ENCODE data around the gene NDUFAF8. TPM values are rescaled to one million over a fixed set of nuclear protein-coding genes. Genes with fewer than 3 reads are reported as not detected.

Gene NDUFAF8
- polyA plus RNA-seq, 1 donor from 2014 or later = 76.4 TPM

- TF ChIP-seq EP300 (conservative IDR thresholded peaks at IDR 0.05; ENCODE audit: poor library complexity, severe bottlenecking) (no peak), SMC3 (conservative IDR thresholded peaks at IDR 0.05; ENCODE audit: poor library complexity) (no peak)
- Histone ChIP-seq H3K9me3 (ENCODE audit: low read length) (no peaks in the 10 kb centered on the region), H4K20me1 (ENCODE audit: insufficient read depth) (no peaks in the 10 kb centered on the region), H2AFZ (ENCODE audit: low read depth, low read length) (no peak overlapping the region), H3K9ac (ENCODE audit: low read length) (no peak overlapping the region), H3K27ac (ENCODE audit: low read length) (no peak overlapping the region), H3K9me2 (ENCODE audit: insufficient read depth, low read length) (no peaks in the 10 kb centered on the region), H3K79me2 (replicated peaks; ENCODE audit: insufficient read depth, low read length) (no peaks in the 10 kb centered on the region), H3F3A (ENCODE audit: insufficient read depth, low read length, poor library complexity, severe bottlenecking) (no peaks in the 10 kb centered on the region), H3K4me2 (ENCODE audit: low read length) (no peak overlapping the region), H3K4me3 (ENCODE audit: low read length) (no peak overlapping the region), H3K27me3 (ENCODE audit: insufficient read depth, low read depth, low read length) (no peaks in the 10 kb centered on the region), H3K36me3 (ENCODE audit: insufficient read depth, low read length) (no peaks in the 10 kb centered on the region)
Measured at GRCh38 chr17:81210868-81211267, 28.2 kb upstream of the NDUFAF8 start.

DNA sequence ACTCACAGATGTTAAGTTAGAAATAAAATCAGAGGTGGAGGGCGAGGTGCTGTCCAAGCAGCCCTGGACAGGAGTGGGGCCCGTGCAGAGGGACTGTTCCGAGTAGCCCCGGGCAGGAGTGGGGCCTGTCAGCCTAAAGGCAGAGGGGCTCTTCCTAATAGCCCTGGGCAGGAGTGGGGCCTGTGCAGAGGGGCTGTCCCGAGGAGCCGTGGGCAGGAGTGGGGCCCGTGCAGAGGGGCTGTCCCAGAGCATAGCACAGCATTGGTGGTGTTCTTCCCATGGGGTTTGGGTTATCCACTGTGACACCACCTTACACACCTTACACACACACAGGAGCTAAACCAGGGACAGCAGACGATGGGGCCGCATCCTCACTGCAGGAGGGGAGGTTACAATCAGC is 26.8 kb upstream of the NDUFAF8 start:
- no peak for TF ChIP-seq EZH2 (IDR thresholded peaks at IDR 0.05; ENCODE audit: borderline replicate concordance, insufficient read depth, low read length, poor library complexity, severe bottlenecking)
- TF ChIP-seq REST (IDR thresholded peaks at IDR 0.05; ENCODE audit: borderline replicate concordance) = no peak
- no peak for TF ChIP-seq EP300 (conservative IDR thresholded peaks at IDR 0.05; ENCODE audit: poor library complexity, severe bottlenecking)
- TF ChIP-seq RAD21 (conservative IDR thresholded peaks at IDR 0.05) = no peak
- no peak for TF ChIP-seq POLR2AphosphoS5 (IDR thresholded peaks at IDR 0.05)
- TF ChIP-seq CTCF (IDR thresholded peaks at IDR 0.05; ENCODE audit: poor library complexity, severe bottlenecking) = no peak
- no peak for TF ChIP-seq TAF1 (IDR thresholded peaks at IDR 0.05; ENCODE audit: low read depth)
- TF ChIP-seq MXI1 (conservative IDR thresholded peaks at IDR 0.05; ENCODE audit: poor library complexity, severe bottlenecking) = no peak
- TF ChIP-seq SMC3 (conservative IDR thresholded peaks at IDR 0.05; ENCODE audit: poor library complexity) = no peak
- H3K27ac ChIP-seq (ENCODE audit: low read length) = no peak overlapping the region
- H3K4me3 ChIP-seq (ENCODE audit: low read length) = no peak overlapping the region
- H3K27me3 ChIP-seq (ENCODE audit: insufficient read depth, low read depth, low read length) = no peaks in the 10 kb centered on the region
- H3K79me2 ChIP-seq (replicated peaks; ENCODE audit: insufficient read depth, low read length) = no peaks in the 10 kb centered on the region
- no peak overlapping the region for H3K9ac ChIP-seq (ENCODE audit: low read length)
- H3F3A ChIP-seq (ENCODE audit: insufficient read depth, low read length, poor library complexity, severe bottlenecking) = no peaks in the 10 kb centered on the region
- no peaks in the 10 kb centered on the region for H3K9me2 ChIP-seq (ENCODE audit: insufficient read depth, low read length)
- no peaks in the 10 kb centered on the region for H4K20me1 ChIP-seq (ENCODE audit: insufficient read depth)
- H3K4me2 ChIP-seq (ENCODE audit: low read length) = no peak overlapping the region
- no peak overlapping the region for H2AFZ ChIP-seq (ENCODE audit: low read depth, low read length)
- H3K9me3 ChIP-seq (ENCODE audit: low read length) = no peaks in the 10 kb centered on the region
- no peaks in the 10 kb centered on the region for H3K36me3 ChIP-seq (ENCODE audit: insufficient read depth, low read length)

GRCh38 chr17:81213978-81214377 is 25.1 kb upstream of the NDUFAF8 start:
- Histone ChIP-seq H3K9me3 (ENCODE audit: low read length) (no peaks in the 10 kb centered on the region), H3K27me3 (ENCODE audit: insufficient read depth, low read depth, low read length) (no peaks in the 10 kb centered on the region), H4K20me1 (ENCODE audit: insufficient read depth) (no peaks in the 10 kb centered on the region), H3K4me3 (ENCODE audit: low read length) (no peak overlapping the region), H3K4me2 (ENCODE audit: low read length) (no peak overlapping the region), H3K27ac (ENCODE audit: low read length) (no peak overlapping the region), H3K9ac (ENCODE audit: low read length) (no peak overlapping the region), H2AFZ (ENCODE audit: low read depth, low read length) (no peak overlapping the region), H3K79me2 (replicated peaks; ENCODE audit: insufficient read depth, low read length) (no peaks in the 10 kb centered on the region), H3K36me3 (ENCODE audit: insufficient read depth, low read length) (no peaks in the 10 kb centered on the region), H3F3A (ENCODE audit: insufficient read depth, low read length, poor library complexity, severe bottlenecking) (no peaks in the 10 kb centered on the region), H3K9me2 (ENCODE audit: insufficient read depth, low read length) (no peaks in the 10 kb centered on the region)
- TF ChIP-seq POLR2AphosphoS5 (IDR thresholded peaks at IDR 0.05) (no peak), REST (IDR thresholded peaks at IDR 0.05; ENCODE audit: borderline replicate concordance) (no peak), MXI1 (conservative IDR thresholded peaks at IDR 0.05; ENCODE audit: poor library complexity, severe bottlenecking) (no peak), RAD21 (conservative IDR thresholded peaks at IDR 0.05) (no peak), EZH2 (IDR thresholded peaks at IDR 0.05; ENCODE audit: borderline replicate concordance, insufficient read depth, low read length, poor library complexity, severe bottlenecking) (no peak), SMC3 (conservative IDR thresholded peaks at IDR 0.05; ENCODE audit: poor library complexity) (no peak), CTCF (IDR thresholded peaks at IDR 0.05; ENCODE audit: poor library complexity, severe bottlenecking) (no peak), EP300 (conservative IDR thresholded peaks at IDR 0.05; ENCODE audit: poor library complexity, severe bottlenecking) (no peak)

Measured in neural cell (in vitro differentiated cells).